Progenitor cell of endocrine pancreas (in vitro differentiated cells): ENCODE results near the gene TAF1B. TPM values are rescaled to one million over a fixed set of nuclear protein-coding genes. Genes with fewer than 3 reads are reported as not detected.

Experiments
- DNase-seq: peaks from one replicate; pipeline ENCODE4 v3.0.0; 2021; ENCODE audit warnings: low spot score; ENCODE audit not compliant: unreplicated experiment
- H3K27ac Mint-ChIP-seq: 2 replicates; pipeline ENCODE4 v1.8.0; 2021; ENCODE audit warnings: mild to moderate bottlenecking, moderate library complexity, mixed read lengths
- H3K27me3 Mint-ChIP-seq: 2 replicates; pipeline ENCODE4 v1.8.0; 2021; ENCODE audit warnings: mixed read lengths
- H3K36me3 Mint-ChIP-seq: 2 replicates; pipeline ENCODE4 v1.8.0; 2022; ENCODE audit warnings: mixed read lengths; ENCODE audit not compliant: insufficient read depth
- H3K4me1 Mint-ChIP-seq: 2 replicates; pipeline ENCODE4 v1.8.0; 2021; ENCODE audit warnings: low read depth, mixed read lengths
- H3K4me3 Mint-ChIP-seq: 2 replicates; pipeline ENCODE4 v1.8.0; 2021; ENCODE audit warnings: low read depth, mild to moderate bottlenecking, moderate library complexity, mixed read lengths
- H3K9me3 Mint-ChIP-seq: 2 replicates; pipeline ENCODE4 v1.8.0; 2021; ENCODE audit warnings: low read depth, mixed read lengths
- CTCF ChIP-seq: fragments of 200-600 bp; sonication (generic); IDR thresholded peaks from one replicate; pipeline ENCODE4 v1.5.0; 2021; ENCODE audit warnings: antibody characterized with exemption, mild to moderate bottlenecking; ENCODE audit not compliant: unreplicated experiment
- total RNA-seq: library from RNA; stranded (reverse); gene quantifications from 2 replicates; pipeline ENCODE4 v1.2.1, GENCODE V29; 2021

TAF1B gene
- total RNA-seq, 1 donor from 2014 or later: 30.5 TPM

DNA sequence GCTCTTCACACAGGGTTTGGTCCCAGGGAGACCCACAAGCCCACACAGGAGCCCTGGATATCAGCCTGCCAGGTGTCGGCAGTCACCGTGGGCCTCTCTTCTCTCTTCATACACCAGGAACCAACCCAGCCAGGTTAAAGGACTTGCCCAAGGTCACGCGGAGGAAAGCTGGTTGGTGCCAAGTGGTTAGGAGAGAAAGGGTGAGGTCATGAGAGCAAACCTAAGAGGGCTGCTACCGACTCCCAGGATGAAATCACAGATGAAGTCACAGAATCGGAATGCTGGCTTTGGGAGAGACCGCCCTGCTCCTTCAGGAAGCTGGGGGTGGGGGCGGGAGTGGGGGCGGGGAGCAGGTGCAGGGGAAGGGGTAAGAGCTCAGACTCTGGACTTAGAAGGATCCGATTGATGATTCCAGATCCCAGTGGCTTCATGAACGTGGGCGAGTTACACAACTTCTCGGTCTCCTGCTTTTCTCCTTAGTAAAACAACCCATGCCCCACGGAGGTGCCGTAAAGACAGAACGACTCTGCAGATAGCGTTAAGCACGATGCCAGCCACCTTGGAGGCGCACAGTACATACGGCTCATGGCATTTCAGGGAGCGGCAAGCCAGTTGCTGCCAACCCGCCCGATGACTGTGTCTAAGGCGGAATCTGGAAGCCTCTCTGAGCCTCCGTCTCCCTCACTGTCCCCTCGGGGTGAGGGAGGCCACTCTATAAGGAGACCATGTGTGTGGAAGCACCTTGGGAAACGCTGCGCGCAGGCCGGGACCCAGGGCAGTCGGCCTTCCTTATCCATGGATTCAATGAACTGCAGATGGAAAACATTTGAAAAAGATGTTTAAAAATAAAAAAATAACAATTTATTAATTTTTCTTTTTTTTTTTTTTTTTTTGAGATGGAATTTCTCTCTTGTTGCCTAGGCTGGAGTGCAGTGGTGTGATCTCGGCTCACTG, 23.0 kb upstream of the TAF1B start:
- Mint-ChIP-seq H3K4me3 (no peak overlapping the region), H3K27me3 (peaks cover 3% of the 10 kb centered on the region), H3K36me3 (no peaks in the 10 kb centered on the region), H3K27ac (no peak overlapping the region), H3K9me3 (no peaks in the 10 kb centered on the region), H3K4me1 (no peaks in the 10 kb centered on the region)
- no peak for DNase-seq
- no peak for TF ChIP-seq CTCF

DNA sequence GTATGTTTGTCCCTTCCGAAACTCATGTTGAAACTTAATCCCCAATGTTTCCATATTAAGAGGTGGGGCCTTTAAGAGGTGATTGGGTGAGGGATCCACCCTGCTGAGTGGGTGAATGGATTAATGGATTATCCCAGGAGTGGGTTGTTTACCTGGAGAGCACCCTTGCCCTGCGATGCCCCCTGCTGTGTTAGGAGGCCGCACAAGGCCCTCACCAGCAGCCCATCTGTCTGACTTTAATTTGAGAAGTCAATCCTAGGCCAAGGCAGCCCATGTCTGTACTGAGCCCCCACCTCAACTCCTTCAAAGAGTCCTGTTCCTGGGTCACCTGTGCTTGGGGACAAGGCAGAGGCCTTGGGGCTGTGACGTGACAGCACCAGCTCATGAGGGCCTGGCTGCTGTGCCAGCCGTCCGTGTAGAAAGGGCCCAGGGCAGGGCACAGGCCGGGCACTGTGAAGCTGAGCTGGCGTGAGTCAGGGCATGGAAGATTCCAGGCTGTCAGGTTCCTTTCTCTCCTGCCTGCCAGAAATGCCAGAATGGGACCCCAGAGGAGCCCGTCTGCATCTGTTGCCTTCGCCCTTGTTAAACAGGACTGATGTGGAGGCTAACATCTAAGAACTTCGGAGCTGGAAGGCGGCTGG, 21.3 kb upstream of the TAF1B start:
- H3K27ac Mint-ChIP-seq: peak overlapping the region; percentile 10

GRCh38 chr2:9824441-9824840, 18.8 kb upstream of the TAF1B start:
- no peak for DNase-seq
- no peaks in the 10 kb centered on the region for H3K36me3 Mint-ChIP-seq
- no peaks in the 10 kb centered on the region for H3K4me1 Mint-ChIP-seq

More for the DNA sequence above, 21.3 kb upstream of the TAF1B start:
- no peak overlapping the region for H3K4me3 Mint-ChIP-seq
- TF ChIP-seq CTCF: no peak
- H3K4me1 Mint-ChIP-seq: no peaks in the 10 kb centered on the region
- no peaks in the 10 kb centered on the region for H3K36me3 Mint-ChIP-seq
- no peaks in the 10 kb centered on the region for H3K27me3 Mint-ChIP-seq
- DNase-seq: no peak
- no peaks in the 10 kb centered on the region for H3K9me3 Mint-ChIP-seq

GRCh38 chr2:9824956-9825720, 18.1 kb upstream of the TAF1B start:
- no peak for DNase-seq
- no peak for TF ChIP-seq CTCF
- peaks cover 1% of the 10 kb centered on the region for H3K4me1 Mint-ChIP-seq
- no peak overlapping the region for H3K4me3 Mint-ChIP-seq
- no peaks in the 10 kb centered on the region for H3K36me3 Mint-ChIP-seq
- H3K27me3 Mint-ChIP-seq: no peaks in the 10 kb centered on the region
- no peak overlapping the region for H3K27ac Mint-ChIP-seq
- no peaks in the 10 kb centered on the region for H3K9me3 Mint-ChIP-seq

More at GRCh38 chr2:9824441-9824840, 18.8 kb upstream of the TAF1B start:
- Mint-ChIP-seq H3K27ac (no peak overlapping the region), H3K9me3 (no peaks in the 10 kb centered on the region), H3K27me3 (no peaks in the 10 kb centered on the region), H3K4me3 (no peak overlapping the region)
- TF ChIP-seq CTCF: no peak

GRCh38 chr2:9826208-9826607, 17.1 kb upstream of the TAF1B start:
- Mint-ChIP-seq H3K4me1 (peaks cover 4% of the 10 kb centered on the region), H3K36me3 (no peaks in the 10 kb centered on the region), H3K9me3 (no peaks in the 10 kb centered on the region), H3K27me3 (no peaks in the 10 kb centered on the region), H3K27ac (no peak overlapping the region), H3K4me3 (no peak overlapping the region)
- no peak for DNase-seq
- no peak for TF ChIP-seq CTCF
